ENCODE data around the gene PHKA2.
"Not testable (repeated sequence)": the region's sequence is repeated elsewhere in the genome, so short reads cannot be mapped to it uniquely, and the experiment has no call there.

Gene PHKA2

GRCh38 chrX:18855919-18856644, 127.8 kb downstream of the PHKA2 start:
- Histone ChIP-seq H3K27me3 (ENCODE audit: control insufficient read depth, insufficient read depth, low read length, poor library complexity, severe bottlenecking) (no peaks in the 10 kb centered on the region), H3K27ac (ENCODE audit: insufficient read depth, low read depth, low read length, poor library complexity, severe bottlenecking) (no peak overlapping the region), H3K9me3 (ENCODE audit: control insufficient read depth, low read length) (no peaks in the 10 kb centered on the region), H3K4me3 (ENCODE audit: insufficient read depth, low read depth, low read length) (no peak overlapping the region), H3K36me3 (ENCODE audit: control insufficient read depth, insufficient read depth, low read length) (no peaks in the 10 kb centered on the region), H3K4me1 (ENCODE audit: control insufficient read depth, insufficient read depth, low read length) (no peaks in the 10 kb centered on the region)
- WGBS, 2 experiments: 91 to 100% methylated on average over 1 of the region's 1 CpG

- H3K36me3 ChIP-seq (ENCODE audit: control insufficient read depth, insufficient read depth, low read length); H3K4me3 ChIP-seq (ENCODE audit: insufficient read depth, low read depth, low read length); H3K9me3 ChIP-seq (ENCODE audit: control insufficient read depth, low read length); H3K27me3 ChIP-seq (ENCODE audit: control insufficient read depth, insufficient read depth, low read length, poor library complexity, severe bottlenecking); H3K4me1 ChIP-seq (ENCODE audit: control insufficient read depth, insufficient read depth, low read length); H3K27ac ChIP-seq (ENCODE audit: insufficient read depth, low read depth, low read length, poor library complexity, severe bottlenecking): not testable (repeated sequence)
- 89 to 91% methylated on average over 3 of the region's 3 CpGs for WGBS, 2 experiments
These were observed 136.0 kb downstream of the PHKA2 start for GRCh38 chrX:18847901-18848300.

All from ectodermal cell (in vitro differentiated cells).